Stimulated activated naive CD8-positive, alpha-beta T cell treated with anti-CD3 and anti-CD28 coated beads, Interleukin-15, Interleukin-2, amounts not matched to agents 100 ng/mL and 50 ng/mL, for 24 hours (primary cell): ENCODE data around the gene SERPINA4.
"Not testable (repeated sequence)": the region's sequence is repeated elsewhere in the genome, so short reads cannot be mapped to it uniquely, and the experiment has no call there.

ENCODE experiments used
- H3K27ac Mint-ChIP-seq: one replicate; pipeline ENCODE4 v1.8.0; 2021; ENCODE audit warnings: mild to moderate bottlenecking, mixed read lengths
- H3K27me3 Mint-ChIP-seq: one replicate; pipeline ENCODE4 v1.8.0; 2021; ENCODE audit warnings: mixed read lengths
- H3K36me3 Mint-ChIP-seq: one replicate; pipeline ENCODE4 v1.8.0; 2021; ENCODE audit warnings: low read depth, mixed read lengths
- H3K4me1 Mint-ChIP-seq: one replicate; pipeline ENCODE4 v1.8.0; 2021; ENCODE audit warnings: low read depth, mixed read lengths
- H3K4me3 Mint-ChIP-seq: one replicate; pipeline ENCODE4 v1.8.0; 2021; ENCODE audit warnings: mild to moderate bottlenecking, mixed read lengths
- H3K9me3 Mint-ChIP-seq: one replicate; pipeline ENCODE4 v1.8.0; 2021; ENCODE audit warnings: mixed read lengths

The SERPINA4 gene

GRCh38 chr14:94570440-94570839 is 9.2 kb downstream of the SERPINA4 start:
- Mint-ChIP-seq H3K9me3 (no peaks in the 10 kb centered on the region), H3K36me3 (no peaks in the 10 kb centered on the region), H3K27me3 (no peaks in the 10 kb centered on the region), H3K27ac (no peak overlapping the region), H3K4me3 (no peak overlapping the region), H3K4me1 (no peaks in the 10 kb centered on the region)

GRCh38 chr14:94571395-94571794 is 10.2 kb downstream of the SERPINA4 start:
- Mint-ChIP-seq H3K36me3 (no peaks in the 10 kb centered on the region), H3K4me1 (no peaks in the 10 kb centered on the region), H3K4me3 (no peak overlapping the region), H3K27me3 (no peaks in the 10 kb centered on the region), H3K9me3 (no peaks in the 10 kb centered on the region), H3K27ac (no peak overlapping the region)

GRCh38 chr14:94571950-94572349 is 10.7 kb downstream of the SERPINA4 start:
- no peaks in the 10 kb centered on the region for H3K9me3 Mint-ChIP-seq
- H3K27ac Mint-ChIP-seq = no peak overlapping the region
- H3K27me3 Mint-ChIP-seq = no peaks in the 10 kb centered on the region
- H3K36me3 Mint-ChIP-seq = no peaks in the 10 kb centered on the region
- H3K4me1 Mint-ChIP-seq = no peaks in the 10 kb centered on the region
- no peak overlapping the region for H3K4me3 Mint-ChIP-seq

GRCh38 chr14:94572637-94573303 is 11.5 kb downstream of the SERPINA4 start:
- Mint-ChIP-seq H3K27ac (no peak overlapping the region), H3K4me1 (no peaks in the 10 kb centered on the region), H3K27me3 (no peaks in the 10 kb centered on the region), H3K4me3 (no peak overlapping the region), H3K9me3 (no peaks in the 10 kb centered on the region), H3K36me3 (no peaks in the 10 kb centered on the region)

GRCh38 chr14:94573475-94574277 is 12.4 kb downstream of the SERPINA4 start:
- Mint-ChIP-seq H3K9me3 (no peaks in the 10 kb centered on the region), H3K27ac (no peak overlapping the region), H3K27me3 (no peaks in the 10 kb centered on the region), H3K4me3 (no peak overlapping the region), H3K4me1 (no peaks in the 10 kb centered on the region), H3K36me3 (no peaks in the 10 kb centered on the region)

- Mint-ChIP-seq H3K9me3 (no peaks in the 10 kb centered on the region), H3K36me3 (no peaks in the 10 kb centered on the region), H3K4me1 (no peaks in the 10 kb centered on the region), H3K27me3 (peaks cover 2% of the 10 kb centered on the region), H3K27ac (no peak overlapping the region), H3K4me3 (no peak overlapping the region)
Measured at GRCh38 chr14:94574336-94574735, 13.1 kb downstream of the SERPINA4 start.

GRCh38 chr14:94575730-94576585 is 14.7 kb downstream of the SERPINA4 start:
- no peaks in the 10 kb centered on the region for H3K9me3 Mint-ChIP-seq
- peaks cover 8% of the 10 kb centered on the region for H3K27me3 Mint-ChIP-seq
- no peak overlapping the region for H3K27ac Mint-ChIP-seq
- no peaks in the 10 kb centered on the region for H3K4me1 Mint-ChIP-seq
- H3K4me3 Mint-ChIP-seq = no peak overlapping the region
- H3K36me3 Mint-ChIP-seq = no peaks in the 10 kb centered on the region

GRCh38 chr14:94577472-94577871 is 16.2 kb downstream of the SERPINA4 start:
- H3K4me3 Mint-ChIP-seq, H3K27ac Mint-ChIP-seq, H3K9me3 Mint-ChIP-seq, H3K27me3 Mint-ChIP-seq, H3K4me1 Mint-ChIP-seq, H3K36me3 Mint-ChIP-seq: not testable (repeated sequence)

GRCh38 chr14:94578712-94579111 is 17.5 kb downstream of the SERPINA4 start:
- no peaks in the 10 kb centered on the region for H3K4me1 Mint-ChIP-seq

GRCh38 chr14:94581127-94581999 is 20.1 kb downstream of the SERPINA4 start, which contains the start of gene SERPINA5:
Gene SERPINA5, plus strand, starts transcription at chr14:94581426. Its CDS starts 5,937 bp downstream, at chr14:94587363.
- Mint-ChIP-seq H3K36me3 (no peaks in the 10 kb centered on the region), H3K27me3 (peaks cover 8% of the 10 kb centered on the region), H3K4me3 (no peak within 1 kb of the TSS), H3K27ac (no peak within 1 kb of the TSS), H3K9me3 (no peaks in the 10 kb centered on the region), H3K4me1 (no peaks in the 10 kb centered on the region)

More at GRCh38 chr14:94578712-94579111, 17.5 kb downstream of the SERPINA4 start:
- no peak overlapping the region for H3K27ac Mint-ChIP-seq
- H3K36me3 Mint-ChIP-seq = no peaks in the 10 kb centered on the region
- no peak overlapping the region for H3K4me3 Mint-ChIP-seq
- H3K27me3 Mint-ChIP-seq = peaks cover 8% of the 10 kb centered on the region
- no peaks in the 10 kb centered on the region for H3K9me3 Mint-ChIP-seq

- Mint-ChIP-seq H3K4me1 (no peaks in the 10 kb centered on the region), H3K9me3 (no peaks in the 10 kb centered on the region), H3K36me3 (no peaks in the 10 kb centered on the region), H3K27ac (no peak overlapping the region), H3K4me3 (no peak overlapping the region), H3K27me3 (peaks cover 8% of the 10 kb centered on the region)
Measured at GRCh38 chr14:94582199-94582750, 21.0 kb downstream of the SERPINA4 start.

GRCh38 chr14:94582851-94583250 is 21.6 kb downstream of the SERPINA4 start:
- Mint-ChIP-seq H3K36me3 (no peaks in the 10 kb centered on the region), H3K9me3 (no peaks in the 10 kb centered on the region), H3K4me3 (no peak overlapping the region), H3K27me3 (peaks cover 8% of the 10 kb centered on the region), H3K4me1 (no peaks in the 10 kb centered on the region), H3K27ac (no peak overlapping the region)

GRCh38 chr14:94583557-94583956 is 22.3 kb downstream of the SERPINA4 start:
- Mint-ChIP-seq H3K9me3 (no peaks in the 10 kb centered on the region), H3K36me3 (no peaks in the 10 kb centered on the region), H3K4me1 (no peaks in the 10 kb centered on the region), H3K27me3 (peaks cover 8% of the 10 kb centered on the region), H3K27ac (no peak overlapping the region), H3K4me3 (no peak overlapping the region)
